ENCODE results near the gene SKI.

SKI gene

DNA sequence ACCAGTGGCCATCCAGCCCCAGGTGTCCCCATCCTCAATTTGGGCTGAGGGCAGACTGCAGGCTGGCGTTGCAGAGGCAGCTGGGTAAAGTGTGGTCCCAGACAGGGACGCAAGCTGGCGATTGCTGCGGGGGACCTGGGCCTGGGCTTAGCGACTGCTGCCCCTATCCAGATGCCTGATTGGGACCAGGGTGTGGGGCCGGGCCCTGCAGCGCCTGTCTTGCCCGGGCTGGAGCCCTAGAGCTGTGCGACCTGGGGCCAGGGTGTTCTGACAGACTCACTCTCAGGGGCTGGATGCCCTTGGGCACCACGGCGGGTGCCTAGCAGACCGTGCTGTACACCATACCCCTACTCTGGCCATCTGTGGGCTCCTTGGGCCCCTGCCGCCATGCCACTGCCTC, 17.3 kb upstream of the SKI start:
- DNase-seq = no peak

DNA sequence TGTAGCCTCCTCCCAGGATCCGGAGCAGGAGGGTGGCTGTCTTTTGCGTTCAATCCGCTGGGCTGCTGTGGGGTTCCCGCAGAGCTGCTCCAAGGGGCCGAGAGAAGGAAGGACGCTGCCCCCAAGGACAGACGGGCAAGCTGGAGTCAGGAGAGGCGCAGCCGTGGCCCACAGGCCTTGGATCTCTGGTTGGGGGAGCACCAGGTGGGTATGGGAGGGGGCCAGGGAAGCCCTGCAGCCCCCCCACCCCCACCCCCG, 15.9 kb upstream of the SKI start:
- no peak for DNase-seq

DNA sequence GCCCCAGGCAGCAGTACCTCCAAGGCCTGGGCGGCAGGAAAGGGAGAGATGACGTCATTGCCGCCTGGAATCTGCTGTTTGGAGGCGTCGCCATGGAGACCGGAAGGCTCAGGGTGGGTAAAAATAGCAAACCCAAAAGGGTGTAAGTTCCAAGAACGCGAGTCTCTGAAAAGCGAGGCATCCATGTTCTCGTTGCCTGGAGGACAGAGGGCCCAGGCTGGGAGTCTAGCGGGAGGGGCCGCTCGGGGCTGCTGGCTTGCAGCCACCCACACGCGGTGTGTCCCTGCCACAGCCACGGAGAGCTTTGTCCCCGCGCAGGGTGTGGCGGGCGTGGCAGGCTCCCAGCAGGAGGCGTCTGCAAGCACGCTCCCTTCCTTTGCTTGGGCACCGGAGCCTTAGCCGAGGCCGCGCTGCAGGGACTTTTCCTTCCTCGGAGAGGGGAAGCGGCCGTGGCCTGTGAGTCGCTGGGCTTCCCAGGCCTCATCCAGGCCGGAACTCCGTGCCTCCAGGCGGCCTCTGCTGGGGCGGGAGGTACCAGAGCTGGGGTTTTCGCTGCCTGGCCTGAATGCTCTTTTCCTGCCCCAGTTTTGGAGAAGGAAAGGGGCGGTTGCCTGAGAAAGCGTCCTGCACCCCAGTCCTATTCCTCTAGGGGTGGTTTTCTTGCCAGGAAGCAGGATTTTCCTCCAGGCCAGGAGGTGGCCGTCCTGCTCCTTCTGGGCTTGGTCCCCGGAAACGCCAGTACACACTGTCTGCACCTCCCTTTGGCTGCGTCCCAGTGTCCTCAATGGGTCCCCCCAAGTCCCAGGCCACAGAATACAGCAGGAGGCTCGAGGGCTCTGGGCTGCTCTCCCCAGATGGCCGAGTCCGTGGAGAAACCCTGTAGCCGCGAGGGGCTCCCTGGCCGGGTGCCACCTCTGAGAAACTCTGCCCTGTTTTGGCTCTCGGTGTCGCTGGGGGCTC, 15.3 kb upstream of the SKI start:
- DNase-seq = no peak

DNA sequence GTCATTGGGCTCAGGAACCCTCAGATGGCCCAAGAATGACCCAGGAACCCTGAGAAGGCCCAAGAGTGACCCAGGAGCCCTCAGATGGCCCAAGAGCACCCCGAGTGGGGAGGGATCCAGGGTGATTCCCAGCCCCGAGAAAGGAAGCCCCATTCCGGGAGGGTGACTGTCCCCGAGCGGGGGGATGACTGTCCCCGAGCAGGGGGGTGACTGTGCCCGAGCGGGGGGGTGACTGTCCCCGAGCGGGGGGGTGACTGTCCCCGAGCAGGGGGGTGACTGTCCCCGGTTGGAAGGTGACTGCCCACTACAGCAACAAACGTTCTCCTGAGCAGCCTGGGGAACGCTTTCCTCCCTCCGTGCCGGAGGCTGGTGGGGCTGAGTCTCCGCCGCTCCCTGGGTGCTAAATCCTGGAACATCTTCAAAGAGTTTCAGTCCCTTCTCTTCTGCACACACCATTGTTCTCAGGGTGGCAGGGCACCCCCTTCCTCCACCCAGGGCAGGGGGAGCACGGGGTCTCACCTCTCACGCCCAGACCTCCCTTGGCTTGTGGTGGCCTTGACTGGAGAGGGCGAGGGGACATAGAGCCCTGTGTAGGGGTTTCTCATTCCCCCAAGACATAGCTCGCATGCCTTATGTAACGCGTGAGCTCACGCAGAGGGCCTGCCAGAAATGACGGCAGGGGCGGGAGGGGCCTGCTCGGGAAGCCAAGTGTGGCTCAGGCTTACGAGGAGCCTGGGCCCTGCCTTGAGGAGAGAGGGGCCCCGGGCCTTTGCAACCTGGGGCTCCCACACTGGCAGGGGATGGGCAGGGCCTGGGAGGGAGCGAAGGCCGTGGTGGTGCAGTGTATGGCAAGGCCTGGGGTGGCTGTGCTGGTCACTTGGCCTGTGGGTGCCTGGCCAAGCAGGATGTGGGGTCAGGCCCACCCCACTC, 14.3 kb upstream of the SKI start:
- no peak for DNase-seq

DNA sequence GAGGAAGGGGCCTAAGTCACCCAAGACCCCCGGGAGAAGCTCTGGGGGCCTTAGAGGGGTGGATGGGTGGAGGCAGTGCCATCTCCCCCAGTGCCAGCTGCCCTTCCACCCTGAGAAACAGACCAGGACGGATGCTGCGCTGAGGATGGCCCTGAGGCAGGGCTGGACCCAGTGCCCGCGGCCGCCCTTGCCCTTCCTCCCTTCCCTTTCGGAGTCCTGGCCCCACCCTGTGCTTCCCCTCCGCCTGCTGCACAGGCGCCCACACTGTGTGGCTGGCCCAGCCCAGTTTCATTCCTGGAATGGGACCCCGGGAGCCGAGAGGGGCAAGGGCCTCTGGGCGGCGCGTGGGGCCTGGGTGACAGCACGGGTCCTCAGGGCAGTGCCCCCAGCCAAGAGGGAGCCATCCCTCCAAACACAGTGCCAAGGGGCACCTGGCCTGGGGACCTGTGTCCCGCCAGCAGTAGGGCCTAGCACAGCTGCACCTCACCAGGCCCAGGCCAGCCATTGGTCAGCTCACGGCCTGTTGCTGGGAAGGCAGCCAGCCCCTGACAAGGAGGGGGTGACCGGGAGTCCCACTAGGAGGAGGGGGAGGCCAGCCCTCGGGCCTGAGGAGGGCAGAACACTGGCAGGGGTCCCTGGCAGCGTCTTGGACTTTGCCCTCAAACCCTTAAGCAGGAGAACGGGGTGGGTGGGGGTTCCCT, 13.4 kb upstream of the SKI start:
- DNase-seq = no peak

DNA sequence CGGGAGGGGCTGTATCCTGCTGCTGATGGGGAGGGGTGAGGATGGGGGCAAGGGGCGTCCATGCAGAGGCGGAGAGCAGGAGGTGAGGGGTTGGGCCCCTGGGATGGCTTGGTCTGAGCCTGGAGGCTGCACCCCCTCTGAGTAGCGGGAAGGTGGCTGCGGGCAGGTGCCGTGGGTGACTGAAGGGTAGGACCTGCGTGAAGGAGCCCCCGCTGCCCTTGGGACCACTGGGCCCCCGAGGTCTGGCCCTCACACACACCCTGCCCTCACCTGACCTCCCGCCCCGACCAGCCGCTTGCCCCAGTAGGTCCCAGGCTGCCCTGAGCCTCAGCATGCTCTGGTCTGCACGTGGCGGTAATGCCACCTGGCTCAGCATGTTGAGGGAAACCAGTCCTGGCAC, 12.8 kb upstream of the SKI start:
- DNase-seq = no peak

DNA sequence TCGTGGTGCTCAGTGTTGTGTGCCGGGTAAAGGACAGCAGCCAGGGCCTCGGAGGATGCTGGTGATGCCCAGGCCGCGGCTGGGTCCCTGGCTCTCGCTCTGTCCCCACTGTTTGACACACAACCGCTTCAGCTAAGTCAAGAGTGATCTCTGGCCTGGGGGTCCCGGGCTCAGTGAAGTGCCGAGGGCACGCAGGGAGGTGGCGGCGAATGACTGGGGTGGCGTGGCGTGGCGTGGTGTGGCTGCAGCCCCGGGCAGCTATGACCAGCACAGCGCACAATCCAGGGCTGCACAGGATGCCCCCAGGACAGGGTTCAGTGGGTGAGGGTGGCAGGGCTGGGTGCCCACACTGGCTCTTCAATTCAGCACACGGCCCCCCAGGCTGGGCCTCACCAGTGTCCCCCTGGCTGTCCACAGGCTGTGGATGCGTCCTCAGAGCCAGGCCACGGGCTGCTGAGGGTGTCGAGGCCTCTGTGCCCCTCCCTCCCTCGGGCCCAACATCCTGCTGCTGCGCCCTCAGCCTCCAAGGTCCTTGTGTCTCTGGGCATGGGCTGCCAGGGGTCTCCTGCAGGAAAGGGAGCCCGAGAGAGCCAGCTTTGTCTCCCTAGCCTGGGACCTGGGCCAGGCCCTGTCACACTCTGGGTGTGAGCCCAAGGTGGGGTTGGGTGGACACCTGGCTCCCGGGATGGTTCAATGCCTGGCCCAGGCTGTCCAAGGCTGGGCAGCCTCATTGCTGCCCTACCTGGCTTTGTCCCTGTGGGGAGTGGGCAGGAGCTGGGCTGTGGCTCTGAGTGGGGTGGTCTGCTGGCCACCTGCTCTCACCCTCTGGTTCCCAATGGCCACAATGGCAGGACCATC, 12.0 kb upstream of the SKI start:
- no peak for DNase-seq

DNA sequence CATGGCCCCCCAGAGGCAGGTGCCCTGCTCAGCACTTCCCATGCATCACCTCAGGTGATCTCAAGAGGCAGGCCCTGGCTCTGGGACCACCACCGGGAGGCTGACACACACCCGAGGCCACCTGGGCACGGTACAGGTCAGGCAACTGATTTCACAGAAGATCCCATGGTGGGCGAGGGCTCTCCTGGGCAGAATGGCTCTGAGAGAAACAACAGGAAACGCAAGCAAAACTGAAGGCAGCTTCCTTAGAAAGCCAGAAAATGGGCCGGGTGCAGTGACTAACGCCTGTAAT, 11.4 kb upstream of the SKI start:
- DNase-seq = no peak

DNA sequence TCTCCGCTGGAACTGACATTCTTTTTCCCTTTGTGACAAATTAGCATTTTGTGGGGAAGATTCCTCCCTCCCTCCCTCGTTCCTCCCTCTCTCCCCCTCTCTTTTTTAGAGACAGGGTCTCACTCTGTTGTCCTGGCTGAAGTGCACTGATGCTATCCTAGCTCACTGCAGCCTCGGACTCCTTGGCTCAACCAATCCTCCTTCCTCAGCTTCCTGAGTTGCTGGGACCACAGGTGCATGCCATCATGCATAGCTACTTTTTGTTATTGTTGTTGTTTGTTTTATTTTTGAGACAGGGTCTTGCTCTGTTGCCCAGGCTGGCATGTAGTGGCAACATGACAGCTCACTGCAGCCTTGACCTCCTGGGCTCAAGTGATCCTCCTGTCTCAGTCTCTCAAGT, 6.8 kb upstream of the SKI start:
- DNase-seq = no peak

DNA sequence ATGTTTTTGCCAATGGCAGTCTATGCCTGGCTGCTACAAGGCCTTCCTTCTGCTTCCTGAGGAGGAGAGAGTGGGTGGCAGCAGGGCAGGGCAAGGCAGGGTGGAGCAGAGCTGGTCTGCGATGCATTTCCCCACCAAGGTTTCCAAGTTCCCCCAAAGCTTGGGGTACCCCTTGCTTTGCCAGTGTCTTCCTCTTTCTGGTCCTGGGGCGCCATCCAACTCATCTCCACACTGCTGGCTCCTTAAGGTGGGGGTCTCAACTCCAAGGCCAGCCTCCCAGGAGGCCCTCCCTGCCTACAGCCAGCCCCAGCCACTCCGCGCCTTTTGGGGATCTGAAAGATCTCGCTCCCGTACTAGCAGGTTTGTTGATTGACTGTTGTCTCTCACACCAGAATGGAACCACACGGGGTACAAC, 3.9 kb upstream of the SKI start:
- DNase-seq = no peak

DNA sequence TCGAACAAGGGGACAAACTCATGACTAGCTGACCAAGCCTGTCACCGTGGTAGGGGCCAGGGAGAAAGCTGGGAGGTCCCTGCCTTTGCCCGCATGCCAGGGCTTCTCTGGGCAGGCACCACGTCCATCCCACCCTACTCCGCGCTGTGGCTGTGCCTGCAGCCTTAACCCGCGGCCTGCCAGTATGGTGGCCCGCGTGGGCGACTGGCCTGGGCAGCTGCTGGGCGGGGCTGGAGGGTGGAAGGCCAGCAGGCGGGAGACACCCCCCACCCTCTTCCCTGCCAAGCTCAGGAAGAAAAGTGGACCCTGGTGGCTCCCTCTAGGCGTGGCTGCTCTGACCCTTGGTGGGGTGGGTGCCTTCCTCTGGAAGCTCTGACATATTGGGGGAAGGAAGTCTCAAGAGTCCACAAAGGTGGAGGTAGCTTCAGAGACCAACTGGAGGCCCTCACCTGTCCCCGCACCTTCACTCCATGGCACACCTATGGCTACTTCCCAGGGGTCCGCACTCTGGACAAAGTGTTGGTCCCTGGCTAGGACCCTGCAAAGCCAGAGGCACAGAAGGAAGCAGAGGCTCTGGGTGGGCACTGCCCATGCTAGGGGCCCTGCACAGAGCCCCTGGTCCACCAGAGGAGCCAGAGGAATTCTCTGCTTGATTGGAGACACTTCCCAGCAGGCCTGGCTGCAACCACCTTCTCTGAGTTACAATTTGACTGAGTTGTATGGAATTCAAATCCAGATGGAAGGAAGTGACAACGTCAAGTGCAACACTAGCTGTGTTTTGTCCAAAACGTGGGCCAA, 3.3 kb upstream of the SKI start:
- no peak for DNase-seq

DNA sequence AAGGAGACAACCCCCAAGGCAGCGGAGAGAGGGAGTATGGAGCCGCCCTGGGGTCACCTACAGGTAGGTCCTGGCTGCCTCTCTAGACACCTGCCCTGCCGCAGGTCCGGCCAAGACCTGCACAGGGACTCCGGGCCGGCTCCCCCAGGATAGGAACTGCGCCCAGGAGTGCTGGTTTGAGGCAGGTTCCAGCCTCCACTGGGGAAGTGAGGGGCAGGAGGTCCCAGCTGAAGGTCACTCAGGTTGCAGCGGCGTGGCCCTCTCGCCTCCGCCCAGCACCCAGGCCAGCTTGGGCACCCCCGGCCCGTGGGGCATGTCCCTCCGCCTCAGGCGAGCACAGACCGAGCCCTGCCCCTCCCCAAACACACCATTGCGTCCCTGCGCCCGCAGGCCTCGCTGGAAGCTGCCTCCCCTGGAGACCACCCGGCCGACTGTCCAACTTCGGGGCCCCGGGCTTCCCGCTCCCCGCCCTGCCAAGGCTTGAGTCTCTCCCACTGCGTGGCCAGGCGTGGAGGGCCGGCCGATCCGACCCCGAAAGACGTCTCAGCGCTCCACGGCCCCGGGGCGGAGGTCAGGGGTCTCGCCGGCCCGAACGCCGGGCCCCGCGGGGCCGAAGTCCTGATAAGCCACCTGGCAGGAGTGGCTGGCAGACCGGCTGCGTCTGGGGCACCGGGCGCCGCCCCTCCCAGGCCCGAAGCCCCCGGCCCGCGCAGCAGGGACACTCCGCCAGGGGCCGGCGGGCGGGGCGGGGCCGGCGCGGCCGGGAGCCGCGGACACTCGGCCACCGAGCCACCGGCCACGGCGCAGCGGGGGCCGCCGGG, 1.4 kb upstream of the SKI start:
- no peak for DNase-seq

DNA sequence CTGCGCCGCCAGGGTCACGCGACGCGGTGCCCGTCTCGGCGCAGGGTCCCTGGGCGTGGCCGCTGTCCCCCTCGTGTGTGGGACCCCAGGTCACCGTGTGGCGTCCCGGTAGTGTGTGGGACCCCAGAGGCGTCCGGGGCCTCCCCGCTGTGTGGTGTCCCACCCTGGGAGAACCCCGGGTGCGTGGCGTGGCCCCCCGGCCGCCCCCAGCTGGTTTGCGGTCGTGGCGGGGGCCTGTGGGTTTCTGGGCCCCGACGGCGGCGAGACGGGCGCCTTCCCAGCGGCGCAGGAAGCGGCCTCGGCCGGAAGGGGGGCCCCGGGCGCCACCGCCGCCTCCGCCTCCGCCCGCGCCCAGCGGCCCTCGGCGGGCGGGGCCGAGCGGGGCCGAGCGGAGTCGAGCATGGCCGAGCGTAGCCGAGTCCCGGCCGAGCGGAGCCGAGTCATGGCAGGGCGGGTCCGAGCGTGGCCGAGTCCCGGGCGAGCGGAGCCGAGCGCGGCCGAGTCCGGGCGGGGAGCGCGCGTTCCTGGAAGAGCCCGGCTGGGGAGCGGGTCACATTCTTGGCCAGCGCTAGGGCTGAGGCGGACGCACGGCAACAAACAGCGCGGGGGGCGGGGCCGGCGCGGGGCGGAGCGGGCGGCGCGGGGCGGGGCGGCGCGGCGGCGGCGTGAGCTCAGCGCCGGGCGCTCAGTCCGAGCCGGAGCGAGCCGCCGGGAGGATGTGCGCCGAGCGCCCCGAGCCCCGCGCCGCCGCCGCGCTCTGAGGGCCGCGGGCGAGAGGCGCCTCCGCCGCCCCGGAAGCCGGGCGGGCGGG, 568 bp upstream of the SKI start:
- peak; percentile 84 for DNase-seq

DNA sequence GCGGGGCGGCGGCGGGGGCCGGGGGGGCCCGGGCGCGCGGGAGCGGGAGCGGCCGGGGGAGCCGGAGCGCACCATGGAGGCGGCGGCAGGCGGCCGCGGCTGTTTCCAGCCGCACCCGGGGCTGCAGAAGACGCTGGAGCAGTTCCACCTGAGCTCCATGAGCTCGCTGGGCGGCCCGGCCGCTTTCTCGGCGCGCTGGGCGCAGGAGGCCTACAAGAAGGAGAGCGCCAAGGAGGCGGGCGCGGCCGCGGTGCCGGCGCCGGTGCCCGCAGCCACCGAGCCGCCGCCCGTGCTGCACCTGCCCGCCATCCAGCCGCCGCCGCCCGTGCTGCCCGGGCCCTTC, 546 bp downstream of the SKI start:
- DNase-seq = no peak

DNA sequence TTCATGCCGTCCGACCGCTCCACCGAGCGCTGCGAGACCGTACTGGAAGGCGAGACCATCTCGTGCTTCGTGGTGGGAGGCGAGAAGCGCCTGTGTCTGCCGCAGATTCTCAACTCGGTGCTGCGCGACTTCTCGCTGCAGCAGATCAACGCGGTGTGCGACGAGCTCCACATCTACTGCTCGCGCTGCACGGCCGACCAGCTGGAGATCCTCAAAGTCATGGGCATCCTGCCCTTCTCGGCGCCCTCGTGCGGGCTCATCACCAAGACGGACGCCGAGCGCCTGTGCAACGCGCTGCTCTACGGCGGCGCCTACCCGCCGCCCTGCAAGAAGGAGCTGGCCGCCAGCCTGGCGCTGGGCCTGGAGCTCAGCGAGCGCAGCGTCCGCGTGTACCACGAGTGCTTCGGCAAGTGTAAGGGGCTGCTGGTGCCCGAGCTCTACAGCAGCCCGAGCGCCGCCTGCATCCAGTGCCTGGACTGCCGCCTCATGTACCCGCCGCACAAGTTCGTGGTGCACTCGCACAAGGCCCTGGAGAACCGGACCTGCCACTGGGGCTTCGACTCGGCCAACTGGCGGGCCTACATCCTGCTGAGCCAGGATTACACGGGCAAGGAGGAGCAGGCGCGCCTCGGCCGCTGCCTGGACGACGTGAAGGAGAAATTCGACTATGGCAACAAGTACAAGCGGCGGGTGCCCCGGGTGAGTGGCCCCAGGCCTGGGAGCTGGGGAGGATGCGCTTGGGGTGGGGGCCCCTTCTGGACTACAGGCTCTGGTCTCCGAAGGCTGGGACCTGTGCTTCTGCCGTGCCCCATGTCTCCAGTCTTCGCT, 1.1 kb downstream of the SKI start:
- DNase-seq = no peak

DNA sequence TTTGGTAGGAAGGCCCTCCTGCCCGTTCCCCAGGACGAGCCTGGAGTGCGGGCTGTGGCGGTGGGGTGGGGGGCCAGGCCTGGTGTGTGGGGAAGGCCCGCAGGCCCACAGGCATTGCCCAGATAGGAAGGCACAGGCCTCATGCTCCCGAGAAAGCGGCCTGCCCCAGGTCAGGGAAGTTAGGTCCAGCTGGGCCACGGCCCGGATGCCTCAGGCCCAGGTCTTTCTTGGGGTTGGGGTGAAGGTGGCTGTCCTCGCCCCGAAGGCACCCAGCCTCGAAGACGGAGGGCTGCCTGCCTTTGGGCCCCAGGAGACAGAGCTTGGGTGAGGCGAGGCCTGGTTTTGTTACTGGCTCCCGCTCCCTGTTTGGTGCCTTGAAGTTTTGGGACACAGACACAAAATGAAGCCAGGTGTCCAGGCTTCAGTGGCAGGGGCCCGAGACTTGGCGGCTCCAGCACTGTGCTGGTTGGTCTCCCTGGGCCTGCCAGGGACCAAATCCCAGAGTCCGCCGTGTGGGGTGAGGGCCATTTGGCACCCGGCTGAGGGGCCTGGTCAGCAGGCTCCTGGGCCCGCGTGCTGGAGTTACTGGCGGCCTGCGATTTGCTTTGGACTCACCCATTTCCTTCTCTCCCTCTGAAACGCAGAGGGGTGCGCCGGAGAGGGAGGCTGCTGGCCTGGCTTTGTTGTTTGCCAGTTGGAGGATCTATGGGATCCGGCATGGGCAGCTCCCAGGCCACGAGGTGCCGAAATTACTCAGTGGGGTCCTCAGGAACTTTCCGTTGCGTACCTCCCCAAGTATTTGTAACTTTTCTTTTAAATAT, 2.0 kb downstream of the SKI start:
- DNase-seq = no peak

DNA sequence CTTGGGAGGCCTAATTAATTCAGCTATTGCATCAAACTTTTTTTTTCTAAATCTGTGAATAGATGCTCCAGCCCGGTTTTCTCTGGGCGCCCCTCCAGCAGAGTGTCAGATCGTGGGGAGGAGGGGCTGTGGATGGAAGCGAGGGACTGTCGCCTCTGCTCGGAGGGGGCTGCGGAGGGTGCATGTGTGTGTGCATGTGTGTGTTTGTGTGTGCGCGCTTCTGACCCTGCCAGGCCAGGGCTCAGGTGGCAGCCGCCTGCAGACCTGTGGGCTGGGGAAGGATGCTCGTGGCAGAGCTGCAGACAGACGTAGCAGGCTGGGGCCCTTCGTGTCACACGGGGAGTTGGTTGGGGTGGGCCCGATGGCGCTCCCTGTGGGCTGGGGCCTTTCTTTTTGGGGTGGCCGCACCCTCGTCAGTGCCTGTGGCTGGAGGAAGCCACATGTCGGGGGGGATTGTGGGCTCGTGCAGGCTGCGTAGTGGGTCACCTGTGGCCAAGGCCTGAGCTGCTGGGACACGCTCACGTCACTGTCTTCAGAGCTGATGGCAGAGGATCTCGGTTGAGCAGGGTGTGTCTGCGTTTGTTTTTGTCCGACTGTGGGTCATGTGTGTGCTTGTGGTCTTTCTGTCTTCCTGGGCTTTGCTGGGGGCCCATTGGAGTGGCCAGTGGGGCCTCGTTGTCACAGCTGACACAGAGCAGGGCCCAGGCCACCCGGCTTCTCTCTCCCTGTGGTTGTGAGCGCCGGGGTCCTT, 2.8 kb downstream of the SKI start:
- no peak for DNase-seq

Measured in cortex of kidney (tissue), 1 donor.